CD14-positive monocyte (primary cell): Measurements from ENCODE around the gene APLF. TPM values are rescaled to one million over a fixed set of nuclear protein-coding genes. Genes with fewer than 3 reads are reported as not detected.

Experiments
- DNase-seq, 3 donors: peaks; one replicate each; pipeline ENCODE4 v3.0.0-alpha.2; 2011 to 2022
- H2AFZ ChIP-seq: 2 replicates; pipeline ENCODE4 v1.6.0; 2012; ENCODE audit warnings: mild to moderate bottlenecking, low read depth, low read length, inconsistent platforms; ENCODE audit not compliant: insufficient read depth, poor library complexity, severe bottlenecking
- H3K27ac ChIP-seq, 2 donors: 1 replicate in 1 of 2; 2 replicates in 1 of 2; pipeline ENCODE4 v1.5.1; 2012 to 2013; ENCODE audit warnings: low read length in 2 of 2, control low read depth in 1 of 2, inconsistent platforms in 1 of 2, low read depth in 1 of 2, mild to moderate bottlenecking in 1 of 2
- H3K27me3 ChIP-seq, 2 donors: one replicate each; pipeline versions ENCODE4 v1.6.0 to v1.6.1; 2011 to 2013; ENCODE audit warnings: low read length in 2 of 2; ENCODE audit not compliant: control insufficient read depth in 2 of 2, insufficient read depth in 2 of 2
- H3K36me3 ChIP-seq, 2 donors: replicated peaks in 1 of 2; 1 replicate in 1 of 2; 2 replicates in 1 of 2; pipeline versions ENCODE4 v1.5.1 to v1.6.1; 2012 to 2013; ENCODE audit warnings: low read length in 2 of 2, control low read depth in 1 of 2, inconsistent platforms in 1 of 2, mild to moderate bottlenecking in 1 of 2; ENCODE audit not compliant: insufficient read depth in 2 of 2, control insufficient read depth in 1 of 2
- H3K4me1 ChIP-seq, 2 donors: 1 replicate in 1 of 2; 2 replicates in 1 of 2; pipeline versions ENCODE4 v1.5.1 to v1.6.1; 2012 to 2013; ENCODE audit warnings: low read length in 2 of 2, control low read depth in 1 of 2, inconsistent platforms in 1 of 2, mild to moderate bottlenecking in 1 of 2, moderate library complexity in 1 of 2; ENCODE audit not compliant: insufficient read depth in 2 of 2, control insufficient read depth in 1 of 2
- H3K4me2 ChIP-seq: replicated peaks from 2 replicates; pipeline ENCODE3; 2012; ENCODE audit warnings: low read length, moderate library complexity, mild to moderate bottlenecking; ENCODE audit not compliant: poor library complexity, severe bottlenecking; ENCODE audit errors: extremely low read depth
- H3K4me3 ChIP-seq, 3 experiments: fragments of 200-600 bp in 1 of 3; sonication (generic) in 1 of 3; replicated peaks in 1 of 3; 1 replicate in 2 of 3; 2 replicates in 1 of 3; pipeline ENCODE4 v1.5.1; 2011 to 2013; ENCODE audit warnings: low read length in 3 of 3, mild to moderate bottlenecking in 3 of 3, control low read depth in 2 of 3, low read depth in 2 of 3, inconsistent platforms in 1 of 3, moderate library complexity in 1 of 3
- H3K79me2 ChIP-seq: 2 replicates; pipeline ENCODE4 v1.6.0; 2012; ENCODE audit warnings: mild to moderate bottlenecking, control low read depth, inconsistent platforms, low read length, moderate library complexity; ENCODE audit not compliant: insufficient read depth
- H3K9ac ChIP-seq: 2 replicates; pipeline ENCODE4 v1.6.0; 2017; ENCODE audit warnings: low read length, mild to moderate bottlenecking; ENCODE audit not compliant: insufficient read depth, poor library complexity, severe bottlenecking
- H3K9me3 ChIP-seq, 2 donors: replicated peaks in 1 of 2; 1 replicate in 1 of 2; 2 replicates in 1 of 2; pipeline versions ENCODE4 v1.5.1 to v1.6.1; 2012 to 2013; ENCODE audit warnings: low read length in 2 of 2, control low read depth in 1 of 2; ENCODE audit not compliant: control insufficient read depth in 1 of 2, insufficient read depth in 1 of 2
- H4K20me1 ChIP-seq: 2 replicates; pipeline ENCODE4 v1.6.0; 2012; ENCODE audit warnings: mild to moderate bottlenecking, low read length, control low read depth, moderate library complexity; ENCODE audit not compliant: insufficient read depth
- H3K27ac Mint-ChIP-seq, 7 donors: one replicate each; pipeline ENCODE4 v1.8.0; 2020; ENCODE audit warnings: mild to moderate bottlenecking in 7 of 7, mixed read lengths in 7 of 7, moderate library complexity in 6 of 7, inconsistent platforms in 2 of 7
- H3K27me3 Mint-ChIP-seq, 3 donors: one replicate each; pipeline ENCODE4 v1.8.0; 2021 to 2022; ENCODE audit warnings: low read depth in 3 of 3, mild to moderate bottlenecking in 3 of 3, mixed read lengths in 3 of 3, moderate library complexity in 3 of 3, inconsistent platforms in 1 of 3
- H3K36me3 Mint-ChIP-seq, 2 donors: one replicate each; pipeline ENCODE4 v1.8.0; 2020; ENCODE audit warnings: mixed read lengths in 2 of 2, inconsistent platforms in 1 of 2, mild to moderate bottlenecking in 1 of 2
- H3K4me1 Mint-ChIP-seq: one replicate; pipeline ENCODE4 v1.8.0; 2020; ENCODE audit warnings: mild to moderate bottlenecking, mixed read lengths
- H3K4me3 Mint-ChIP-seq, 2 donors: one replicate each; pipeline ENCODE4 v1.8.0; 2020; ENCODE audit warnings: mild to moderate bottlenecking in 2 of 2, mixed read lengths in 2 of 2, moderate library complexity in 1 of 2
- H3K9me3 Mint-ChIP-seq, 7 donors: one replicate each; pipeline ENCODE4 v1.8.0; 2020 to 2022; ENCODE audit warnings: mixed read lengths in 7 of 7, mild to moderate bottlenecking in 6 of 7, moderate library complexity in 6 of 7, inconsistent platforms in 2 of 7
- WGBS: methylation state at CpG from one replicate; pipeline ENCODE4 v1.1.5; 2013; ENCODE audit warnings: missing lambda C conversion rate; ENCODE audit not compliant: insufficient coverage; 5-methylcytosine and 5-hydroxymethylcytosine counted together
- intact Hi-C, 2 donors: fragments of 100-400 bp; cut with micrococcal nuclease; formaldehyde crosslinking; loops; one replicate each; pipeline versions ENCODE4 v1.15.0 to v1.15.1; 2023
- polyA plus RNA-seq, 3 donors: library from polyadenylated mRNA; depleted of rRNA in 1 of 3; unstranded in 2 of 3; stranded (reverse) in 1 of 3; fragments of 300-500 nt in 2 of 3; fragments of >200 nt in 1 of 3; fragmentation: Illumina TruSeq in 2 of 3; gene quantifications; 1 replicate in 2 of 3; 2 replicates in 1 of 3; pipeline ENCODE4 v1.2.3, GENCODE V29; 2012 to 2021
- TF ChIP-seq, protein P1 (sequence below): fragments of 200-600 bp; IDR thresholded peaks from one replicate; pipeline ENCODE4 v1.8.0; 2022; ENCODE audit warnings: antibody characterized with exemption, mild to moderate bottlenecking

The APLF gene
- polyA plus RNA-seq, 3 donors, result 0.77 to 1.8 (median 1.2) TPM

DNA sequence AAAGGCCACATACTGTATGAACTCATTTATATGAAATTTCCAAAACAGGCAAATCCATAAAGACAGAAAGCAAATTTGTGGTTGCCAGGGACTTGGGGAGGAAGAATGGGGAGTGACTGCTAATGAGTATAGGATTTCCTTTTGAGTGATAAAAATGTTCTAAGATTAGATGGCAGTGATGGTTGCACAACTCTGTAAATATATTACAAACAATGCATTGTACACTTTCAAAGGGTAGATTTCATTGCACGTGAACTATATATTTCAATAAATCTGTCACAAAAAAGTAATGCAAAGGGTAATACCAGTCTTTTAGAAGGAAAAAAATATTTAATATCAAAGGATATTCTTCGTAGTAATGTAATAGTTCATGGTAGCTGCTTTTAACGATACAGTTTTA is 112.3 kb downstream of the APLF start:
- no peaks in the 10 kb centered on the region for H3K4me1 ChIP-seq
- H3K4me1 Mint-ChIP-seq, result peaks cover 2% of the 10 kb centered on the region
- TF ChIP-seq, protein P1, sequence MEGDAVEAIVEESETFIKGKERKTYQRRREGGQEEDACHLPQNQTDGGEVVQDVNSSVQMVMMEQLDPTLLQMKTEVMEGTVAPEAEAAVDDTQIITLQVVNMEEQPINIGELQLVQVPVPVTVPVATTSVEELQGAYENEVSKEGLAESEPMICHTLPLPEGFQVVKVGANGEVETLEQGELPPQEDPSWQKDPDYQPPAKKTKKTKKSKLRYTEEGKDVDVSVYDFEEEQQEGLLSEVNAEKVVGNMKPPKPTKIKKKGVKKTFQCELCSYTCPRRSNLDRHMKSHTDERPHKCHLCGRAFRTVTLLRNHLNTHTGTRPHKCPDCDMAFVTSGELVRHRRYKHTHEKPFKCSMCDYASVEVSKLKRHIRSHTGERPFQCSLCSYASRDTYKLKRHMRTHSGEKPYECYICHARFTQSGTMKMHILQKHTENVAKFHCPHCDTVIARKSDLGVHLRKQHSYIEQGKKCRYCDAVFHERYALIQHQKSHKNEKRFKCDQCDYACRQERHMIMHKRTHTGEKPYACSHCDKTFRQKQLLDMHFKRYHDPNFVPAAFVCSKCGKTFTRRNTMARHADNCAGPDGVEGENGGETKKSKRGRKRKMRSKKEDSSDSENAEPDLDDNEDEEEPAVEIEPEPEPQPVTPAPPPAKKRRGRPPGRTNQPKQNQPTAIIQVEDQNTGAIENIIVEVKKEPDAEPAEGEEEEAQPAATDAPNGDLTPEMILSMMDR, result no peak
- H3K27me3 Mint-ChIP-seq, result no peaks in the 10 kb centered on the region
- no CpG with 5 or more reads among the region's 3 CpGs for WGBS
- no peak overlapping the region for H3K27ac Mint-ChIP-seq
- H3K4me2 ChIP-seq, result no peak overlapping the region
- H2AFZ ChIP-seq, result no peak overlapping the region
- H4K20me1 ChIP-seq, result no peaks in the 10 kb centered on the region
- peaks cover 0 to 2% (median 0%) of the 10 kb centered on the region in 7 donors for H3K9me3 Mint-ChIP-seq
- no peaks in the 10 kb centered on the region for H3K27me3 ChIP-seq
- DNase-seq, result no peak
- H3K9me3 ChIP-seq, result no peaks in the 10 kb centered on the region
- no peaks in the 10 kb centered on the region for H3K79me2 ChIP-seq
- peaks cover 0 to 8% of the 10 kb centered on the region in 2 donors for H3K36me3 Mint-ChIP-seq
- no peak overlapping the region for H3K4me3 ChIP-seq
- intact Hi-C loops, result loop anchor here in 1 of 2 donors (10.0 kb wide), 1 partner anchor 105 kb away; no protein-coding TSS in a partner anchor
- no peak overlapping the region for H3K9ac ChIP-seq
- no peak overlapping the region for H3K4me3 Mint-ChIP-seq
- no peaks in the 10 kb centered on the region for H3K36me3 ChIP-seq
- H3K27ac ChIP-seq, result no peak overlapping the region

DNA sequence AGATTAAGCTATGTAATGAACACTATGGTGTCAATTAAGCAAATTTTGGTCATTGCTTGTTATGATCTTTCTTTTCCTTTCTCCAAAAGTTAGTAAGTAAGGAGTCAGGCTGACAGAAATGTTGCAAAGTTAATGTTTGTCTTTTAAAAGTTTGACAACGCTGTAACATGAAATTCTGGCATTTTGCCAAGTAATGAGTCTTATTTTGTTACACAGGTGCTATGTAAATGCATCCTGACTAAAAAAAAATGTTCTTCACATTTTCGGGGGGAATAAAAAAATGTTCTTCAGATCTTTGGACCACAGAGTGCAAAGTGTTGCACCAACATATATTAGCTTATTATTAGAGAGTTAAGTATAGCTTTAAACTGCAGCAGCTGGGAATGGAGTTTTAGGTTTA is 121.2 kb downstream of the APLF start:
- no CpG with 5 or more reads among the region's 2 CpGs for WGBS
- no peak overlapping the region for H3K27ac ChIP-seq

More for the DNA sequence above, 121.2 kb downstream of the APLF start:
- no peaks in the 10 kb centered on the region for H3K79me2 ChIP-seq
- H3K27me3 ChIP-seq, result no peaks in the 10 kb centered on the region
- H2AFZ ChIP-seq, result no peak overlapping the region
- no peaks in the 10 kb centered on the region for H3K4me1 ChIP-seq
- no peak for DNase-seq
- H3K36me3 Mint-ChIP-seq, result peaks cover 0 to 6% of the 10 kb centered on the region in 2 donors
- no peaks in the 10 kb centered on the region for H3K9me3 ChIP-seq
- intact Hi-C loops, result loop anchor here in 1 of 2 donors (10.0 kb wide), 1 partner anchor 114 kb away; no protein-coding TSS in a partner anchor
- peaks cover 0 to 3% (median 0%) of the 10 kb centered on the region in 3 donors for H3K27me3 Mint-ChIP-seq
- peaks cover 0 to 5% (median 0%) of the 10 kb centered on the region in 7 donors for H3K9me3 Mint-ChIP-seq
- no peaks in the 10 kb centered on the region for H3K36me3 ChIP-seq
- H3K4me3 Mint-ChIP-seq, result no peak overlapping the region
- H3K4me2 ChIP-seq, result no peak overlapping the region
- TF ChIP-seq, protein P1, result no peak
- no peak overlapping the region for H3K9ac ChIP-seq
- no peak overlapping the region for H3K27ac Mint-ChIP-seq
- no peaks in the 10 kb centered on the region for H4K20me1 ChIP-seq
- no peak overlapping the region for H3K4me3 ChIP-seq
- H3K4me1 Mint-ChIP-seq, result peaks cover 3% of the 10 kb centered on the region
